ENCODE measurements around the gene CTR9. TPM values are rescaled to one million over a fixed set of nuclear protein-coding genes. Genes with fewer than 3 reads are reported as not detected.

CTR9 gene
- total and polyA plus RNA-seq, 2 of the 13 experiments (the other 11 are each of a cell fraction or from before 2014, with no cell fraction given), result 6.6 to 22.1 TPM

GRCh38 chr11:10750838-10751580 is at the start of gene CTR9 (continued):
- no peak; the same call in 1 of the 2 replicates for TF ChIP-seq ZNF460 (CRISPR knock-in tag; IDR thresholded peaks at IDR 0.05; ENCODE audit: borderline replicate concordance)
- 0 out of 2 replicates have a peak, but pooled peaks have one; percentile 34 for TF ChIP-seq SMAD9 (CRISPR knock-in tag; IDR thresholded peaks at IDR 0.05)
- TF ChIP-seq ZNF644 (CRISPR knock-in tag; IDR thresholded peaks at IDR 0.05; ENCODE audit: low read depth), result no peak
- peak; percentile 73 for TF ChIP-seq GFI1 (CRISPR knock-in tag; IDR thresholded peaks at IDR 0.05; ENCODE audit: borderline replicate concordance)
- TF ChIP-seq ETS1 (CRISPR knock-in tag; IDR thresholded peaks at IDR 0.05), result peak; percentile 75; the same call in 1 of the 2 replicates
- TF ChIP-seq, protein P1, sequence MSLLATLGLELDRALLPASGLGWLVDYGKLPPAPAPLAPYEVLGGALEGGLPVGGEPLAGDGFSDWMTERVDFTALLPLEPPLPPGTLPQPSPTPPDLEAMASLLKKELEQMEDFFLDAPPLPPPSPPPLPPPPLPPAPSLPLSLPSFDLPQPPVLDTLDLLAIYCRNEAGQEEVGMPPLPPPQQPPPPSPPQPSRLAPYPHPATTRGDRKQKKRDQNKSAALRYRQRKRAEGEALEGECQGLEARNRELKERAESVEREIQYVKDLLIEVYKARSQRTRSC (CRISPR knock-in tag; IDR thresholded peaks at IDR 0.05; ENCODE audit: low read depth), result no peak
- TF ChIP-seq ETV6 (CRISPR knock-in tag; conservative IDR thresholded peaks at IDR 0.05), result no peak
- peak; percentile 94 for TF ChIP-seq HDAC1 (CRISPR knock-in tag; IDR thresholded peaks at IDR 0.05)
- TF ChIP-seq ZFX (CRISPR knock-in tag; IDR thresholded peaks at IDR 0.05; ENCODE audit: low read depth), result peak; percentile 79
- TF ChIP-seq NR2F2 (IDR thresholded peaks at IDR 0.05; ENCODE audit: borderline replicate concordance, low read depth), result no peak
- peak; percentile 90 for TF ChIP-seq SP5 (CRISPR knock-in tag; IDR thresholded peaks at IDR 0.05; ENCODE audit: borderline replicate concordance, low read depth)
- TF ChIP-seq NFKB2 (CRISPR knock-in tag; IDR thresholded peaks at IDR 0.05; ENCODE audit: borderline replicate concordance), result peak; percentile 69; the same call in 1 of the 2 replicates
- no peak for TF ChIP-seq SRSF4 (IDR thresholded peaks at IDR 0.05; ENCODE audit: low read depth, low read length, poor library complexity, severe bottlenecking)
- no peak for TF ChIP-seq AGO2 (optimal IDR thresholded peaks at IDR 0.05; ENCODE audit: low read depth, low read length)
- no peak for TF ChIP-seq TCF7 (IDR thresholded peaks at IDR 0.05; ENCODE audit: low read depth)
- TF ChIP-seq NAIF1 (CRISPR knock-in tag; IDR thresholded peaks at IDR 0.05; ENCODE audit: borderline replicate concordance), result peak; percentile 96
- TF ChIP-seq, protein P2, sequence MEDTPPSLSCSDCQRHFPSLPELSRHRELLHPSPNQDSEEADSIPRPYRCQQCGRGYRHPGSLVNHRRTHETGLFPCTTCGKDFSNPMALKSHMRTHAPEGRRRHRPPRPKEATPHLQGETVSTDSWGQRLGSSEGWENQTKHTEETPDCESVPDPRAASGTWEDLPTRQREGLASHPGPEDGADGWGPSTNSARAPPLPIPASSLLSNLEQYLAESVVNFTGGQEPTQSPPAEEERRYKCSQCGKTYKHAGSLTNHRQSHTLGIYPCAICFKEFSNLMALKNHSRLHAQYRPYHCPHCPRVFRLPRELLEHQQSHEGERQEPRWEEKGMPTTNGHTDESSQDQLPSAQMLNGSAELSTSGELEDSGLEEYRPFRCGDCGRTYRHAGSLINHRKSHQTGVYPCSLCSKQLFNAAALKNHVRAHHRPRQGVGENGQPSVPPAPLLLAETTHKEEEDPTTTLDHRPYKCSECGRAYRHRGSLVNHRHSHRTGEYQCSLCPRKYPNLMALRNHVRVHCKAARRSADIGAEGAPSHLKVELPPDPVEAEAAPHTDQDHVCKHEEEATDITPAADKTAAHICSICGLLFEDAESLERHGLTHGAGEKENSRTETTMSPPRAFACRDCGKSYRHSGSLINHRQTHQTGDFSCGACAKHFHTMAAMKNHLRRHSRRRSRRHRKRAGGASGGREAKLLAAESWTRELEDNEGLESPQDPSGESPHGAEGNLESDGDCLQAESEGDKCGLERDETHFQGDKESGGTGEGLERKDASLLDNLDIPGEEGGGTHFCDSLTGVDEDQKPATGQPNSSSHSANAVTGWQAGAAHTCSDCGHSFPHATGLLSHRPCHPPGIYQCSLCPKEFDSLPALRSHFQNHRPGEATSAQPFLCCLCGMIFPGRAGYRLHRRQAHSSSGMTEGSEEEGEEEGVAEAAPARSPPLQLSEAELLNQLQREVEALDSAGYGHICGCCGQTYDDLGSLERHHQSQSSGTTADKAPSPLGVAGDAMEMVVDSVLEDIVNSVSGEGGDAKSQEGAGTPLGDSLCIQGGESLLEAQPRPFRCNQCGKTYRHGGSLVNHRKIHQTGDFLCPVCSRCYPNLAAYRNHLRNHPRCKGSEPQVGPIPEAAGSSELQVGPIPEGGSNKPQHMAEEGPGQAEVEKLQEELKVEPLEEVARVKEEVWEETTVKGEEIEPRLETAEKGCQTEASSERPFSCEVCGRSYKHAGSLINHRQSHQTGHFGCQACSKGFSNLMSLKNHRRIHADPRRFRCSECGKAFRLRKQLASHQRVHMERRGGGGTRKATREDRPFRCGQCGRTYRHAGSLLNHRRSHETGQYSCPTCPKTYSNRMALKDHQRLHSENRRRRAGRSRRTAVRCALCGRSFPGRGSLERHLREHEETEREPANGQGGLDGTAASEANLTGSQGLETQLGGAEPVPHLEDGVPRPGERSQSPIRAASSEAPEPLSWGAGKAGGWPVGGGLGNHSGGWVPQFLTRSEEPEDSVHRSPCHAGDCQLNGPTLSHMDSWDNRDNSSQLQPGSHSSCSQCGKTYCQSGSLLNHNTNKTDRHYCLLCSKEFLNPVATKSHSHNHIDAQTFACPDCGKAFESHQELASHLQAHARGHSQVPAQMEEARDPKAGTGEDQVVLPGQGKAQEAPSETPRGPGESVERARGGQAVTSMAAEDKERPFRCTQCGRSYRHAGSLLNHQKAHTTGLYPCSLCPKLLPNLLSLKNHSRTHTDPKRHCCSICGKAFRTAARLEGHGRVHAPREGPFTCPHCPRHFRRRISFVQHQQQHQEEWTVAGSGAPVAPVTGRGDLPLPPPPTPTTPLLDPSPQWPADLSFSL (CRISPR knock-in tag; IDR thresholded peaks at IDR 0.05), result no peak
- TF ChIP-seq BRF2 (CRISPR knock-in tag; IDR thresholded peaks at IDR 0.05), result no peak
- peak; percentile 65 for TF ChIP-seq KDM4B (CRISPR knock-in tag; IDR thresholded peaks at IDR 0.05)
- no peak for TF ChIP-seq ZNF678 (CRISPR knock-in tag; IDR thresholded peaks at IDR 0.05)
- no peak for TF ChIP-seq FLYWCH1 (CRISPR knock-in tag; IDR thresholded peaks at IDR 0.05)

Data from HepG2 (cell line).